Measurements from ENCODE around the gene GCG.

GRCh38 chr2:162152147-162152546 lies at the start of gene GCG:
- no peak for TF ChIP-seq PKNOX1 (IDR thresholded peaks at IDR 0.05)
- no peak for TF ChIP-seq BHLHE40 (IDR thresholded peaks at IDR 0.05; ENCODE audit: borderline replicate concordance)

Data from HEK293T (cell line).